HPDE6-E6E7 (cell line): ENCODE data around the gene SRD5A3.

Experiments
- DNase-seq: peaks from one replicate; pipeline ENCODE4 v3.0.0; 2011; ENCODE audit warnings: missing footprints; ENCODE audit errors: extremely low spot score

SRD5A3 gene

DNA sequence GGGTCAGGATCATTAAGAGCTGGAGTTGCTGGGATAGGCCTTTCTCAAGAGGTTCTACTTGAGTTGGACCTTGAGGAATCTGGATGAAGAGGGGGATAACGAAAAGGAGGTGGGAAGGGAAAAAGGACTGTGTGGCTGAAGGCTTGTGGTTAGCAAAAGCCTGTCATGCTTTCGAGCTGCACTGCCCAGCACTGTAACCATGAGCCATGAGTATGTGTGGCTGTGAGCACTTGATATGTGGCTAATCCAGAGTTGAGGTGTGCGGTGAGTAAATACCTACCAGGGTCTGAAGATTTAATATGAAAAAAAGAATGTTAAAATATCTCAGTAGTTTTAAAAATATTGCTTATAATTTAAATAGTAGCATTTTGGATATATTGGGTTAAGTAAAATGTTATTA, 61.1 kb downstream of the SRD5A3 start:
- DNase-seq = no peak

DNA sequence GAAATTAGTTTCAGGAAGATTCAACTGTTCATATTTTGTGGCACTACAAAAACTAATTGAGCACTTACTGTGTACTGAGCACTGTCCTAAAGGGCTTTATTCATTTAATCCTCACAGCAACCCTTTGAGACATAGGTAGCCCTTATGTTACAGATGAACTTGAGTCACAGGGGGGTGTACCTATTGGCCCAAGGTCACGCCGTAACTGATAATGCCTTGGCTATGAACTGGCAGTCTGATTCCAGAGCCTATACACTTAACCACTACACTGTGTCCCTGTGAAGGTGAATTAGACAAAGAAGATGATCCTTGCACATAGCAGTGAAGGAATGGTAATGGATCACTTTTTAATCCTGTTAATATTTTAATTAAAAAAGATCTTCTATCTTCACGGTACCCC, 61.7 kb downstream of the SRD5A3 start:
- DNase-seq = no peak

- no peak for DNase-seq
Measured at GRCh38 chr4:55409468-55410171, 63.6 kb downstream of the SRD5A3 start.

DNA sequence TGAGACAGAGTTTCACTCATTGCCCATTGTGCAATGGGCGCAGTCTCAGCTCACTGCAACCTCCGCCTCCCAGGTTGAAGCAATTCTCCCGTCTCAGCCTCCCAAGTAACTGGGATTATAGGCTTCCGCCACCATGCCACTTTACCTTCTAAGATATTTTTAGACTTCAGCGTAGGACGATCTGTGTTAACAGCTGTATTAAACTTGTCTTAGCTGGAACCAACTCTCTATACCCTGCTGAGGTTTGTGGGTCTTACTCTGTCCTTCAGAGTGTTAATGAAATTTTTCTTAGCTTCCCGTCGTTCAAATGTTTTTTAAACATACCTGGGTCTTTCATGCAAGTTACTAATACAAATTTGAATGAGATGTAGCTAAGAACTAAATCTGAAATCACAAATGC, 64.4 kb downstream of the SRD5A3 start:
- no peak for DNase-seq

- no peak for DNase-seq
Measured at GRCh38 chr4:55411621-55412020, 65.6 kb downstream of the SRD5A3 start.

- DNase-seq = no peak
Measured at GRCh38 chr4:55416176-55416575, 70.1 kb downstream of the SRD5A3 start.
